IMR-90 (cell line): ENCODE results near the gene TMEM238. TPM values are rescaled to one million over a fixed set of nuclear protein-coding genes. Genes with fewer than 3 reads are reported as not detected.

ENCODE experiments used
- ATAC-seq: fragments of 200-7000 bp; cut with Tn5 transposase; 2 replicates; pipeline ENCODE4 v1.9.1; 2020; ENCODE audit warnings: low read depth, mild to moderate bottlenecking, moderate library complexity
- BruUV-seq: library from RNA; stranded (reverse); fragments of 400-500 nt; replicated peaks from 2 replicates; lab custom pipeline; 2021; lab: Mats Ljungman, UMichigan
- CTCF ChIA-PET: fragments of 300-600 bp; formaldehyde crosslinking; extraction: SDS; loops from one replicate; lab custom pipeline; 2021; ENCODE audit warnings: antibody characterized with exemption; lab: Yijun Ruan, JAX
- POLR2A ChIA-PET: fragments of 300-600 bp; sonication (Branson Sonifier 250); formaldehyde crosslinking; loops from one replicate; lab custom pipeline; 2022; ENCODE audit warnings: antibody characterized with exemption; ENCODE audit not compliant: unreplicated experiment; lab: Charles Lee
- DNase-seq: peaks from one replicate; pipeline ENCODE4 v3.0.0; 2013
- H2AFZ ChIP-seq: replicated peaks from 2 replicates; pipeline ENCODE3; 2013; ENCODE audit warnings: low read length, mild to moderate bottlenecking; ENCODE audit not compliant: poor library complexity
- H2AK5ac ChIP-seq: 2 replicates; pipeline ENCODE4 v1.6.1; 2013; ENCODE audit warnings: low read depth, low read length, inconsistent platforms
- H2AK9ac ChIP-seq: replicated peaks from 2 replicates; pipeline ENCODE3; 2013; ENCODE audit warnings: mild to moderate bottlenecking, low read depth, low read length, moderate library complexity; ENCODE audit not compliant: poor library complexity
- H2BK120ac ChIP-seq: 2 replicates; pipeline ENCODE4 v1.6.1; 2013; ENCODE audit warnings: low read depth, low read length, inconsistent platforms
- H2BK15ac ChIP-seq: 3 replicates; pipeline ENCODE4 v1.6.1; 2013; ENCODE audit warnings: low read depth, low read length, inconsistent platforms
- H2BK20ac ChIP-seq: 2 replicates; pipeline ENCODE4 v1.6.1; 2013; ENCODE audit warnings: low read depth, mild to moderate bottlenecking, inconsistent platforms, low read length, moderate library complexity
- H2BK5ac ChIP-seq: 2 replicates; pipeline ENCODE4 v1.6.1; 2013; ENCODE audit warnings: mild to moderate bottlenecking, low read depth, low read length, inconsistent platforms; ENCODE audit not compliant: poor library complexity, severe bottlenecking
- H3K14ac ChIP-seq: replicated peaks from 2 replicates; pipeline ENCODE4 v1.6.1; 2013; ENCODE audit warnings: low read depth, low read length, inconsistent platforms
- H3K18ac ChIP-seq: 2 replicates; pipeline ENCODE4 v1.6.1; 2013; ENCODE audit warnings: low read depth, low read length, control low read depth
- H3K23ac ChIP-seq: 2 replicates; pipeline ENCODE4 v1.6.1; 2013; ENCODE audit warnings: low read depth, low read length, inconsistent platforms
- H3K27ac ChIP-seq: 2 replicates; pipeline ENCODE4 v1.5.1; 2013; ENCODE audit warnings: mild to moderate bottlenecking, control low read depth, low read length; ENCODE audit not compliant: insufficient read depth
- H3K27me3 ChIP-seq: 2 replicates; pipeline ENCODE4 v1.6.1; 2013; ENCODE audit warnings: low read length; ENCODE audit not compliant: control insufficient read depth, insufficient read depth
- H3K36me3 ChIP-seq: 2 replicates; pipeline ENCODE4 v1.6.1; 2013; ENCODE audit warnings: low read length, mixed read lengths; ENCODE audit not compliant: control insufficient read depth, insufficient read depth
- H3K4ac ChIP-seq: 2 replicates; pipeline ENCODE4 v1.6.1; 2013; ENCODE audit warnings: low read depth, low read length, inconsistent platforms
- H3K4me1 ChIP-seq: 2 replicates; pipeline ENCODE4 v1.6.1; 2013; ENCODE audit warnings: low read length, mixed read lengths; ENCODE audit not compliant: control insufficient read depth, insufficient read depth
- H3K4me2 ChIP-seq: 2 replicates; pipeline ENCODE4 v1.6.1; 2013; ENCODE audit warnings: low read depth, mild to moderate bottlenecking, control low read depth, low read length, moderate library complexity
- H3K4me3 ChIP-seq: 2 replicates; pipeline ENCODE4 v1.5.1; 2013; ENCODE audit warnings: low read depth, mild to moderate bottlenecking, control low read depth, low read length, moderate library complexity; ENCODE audit not compliant: insufficient read depth
- H3K56ac ChIP-seq: 2 replicates; pipeline ENCODE4 v1.6.1; 2013; ENCODE audit warnings: low read length, inconsistent platforms; ENCODE audit not compliant: insufficient read depth; ENCODE audit errors: extremely low read depth
- H3K79me1 ChIP-seq, 2 experiments: 2 replicates each; pipeline ENCODE4 v1.6.1; 2013; ENCODE audit warnings: low read length in 2 of 2, inconsistent platforms in 1 of 2, low read depth in 1 of 2
- H3K9ac ChIP-seq: 2 replicates; pipeline ENCODE4 v1.6.1; 2013; ENCODE audit warnings: low read depth, low read length, control low read depth
- H3K9me1 ChIP-seq: 2 replicates; pipeline ENCODE4 v1.6.1; 2013; ENCODE audit warnings: low read length, inconsistent platforms; ENCODE audit not compliant: insufficient read depth
- H3K9me3 ChIP-seq: 2 replicates; pipeline ENCODE4 v1.6.1; 2013; ENCODE audit warnings: low read length; ENCODE audit not compliant: control insufficient read depth, insufficient read depth
- H4K20me1 ChIP-seq: 2 replicates; pipeline ENCODE4 v1.6.1; 2013; ENCODE audit warnings: low read length, inconsistent platforms; ENCODE audit not compliant: insufficient read depth
- H4K5ac ChIP-seq: 2 replicates; pipeline ENCODE4 v1.6.1; 2013; ENCODE audit warnings: mild to moderate bottlenecking, low read depth, low read length, control low read depth
- H4K8ac ChIP-seq, 2 experiments: 2 replicates each; pipeline ENCODE4 v1.6.1; 2013; ENCODE audit warnings: low read depth in 2 of 2, low read length in 2 of 2, control low read depth in 1 of 2, inconsistent platforms in 1 of 2
- H4K91ac ChIP-seq: 2 replicates; pipeline ENCODE4 v1.6.1; 2013; ENCODE audit warnings: low read depth, low read length, inconsistent platforms; ENCODE audit not compliant: insufficient read depth
- FOS ChIP-seq: fragments of 150-350 bp; IDR thresholded peaks from 2 replicates; pipeline ENCODE4 v1.6.1; 2016; ENCODE audit warnings: low read depth, low read length
- MAFK ChIP-seq: IDR thresholded peaks from 2 replicates; pipeline ENCODE4 v1.6.1; 2012; ENCODE audit warnings: low read depth, low read length, improper control_type of control experiment
- NFE2L2 ChIP-seq: fragments of 150-350 bp; IDR thresholded peaks from 2 replicates; pipeline ENCODE4 v1.6.1; 2016; ENCODE audit warnings: low read depth, mild to moderate bottlenecking, low read length
- POLR2A ChIP-seq: IDR thresholded peaks from 2 replicates; pipeline ENCODE4 v1.6.1; 2012; ENCODE audit warnings: mild to moderate bottlenecking, low read depth, low read length
- WGBS, 2 experiments: methylation state at CpG; one replicate each; pipeline versions ENCODE4 v1.1.5 to v1.1.7; 2013; ENCODE audit warnings: missing lambda C conversion rate in 2 of 2; ENCODE audit not compliant: insufficient read length in 1 of 2; ENCODE audit errors: extremely low coverage in 2 of 2; 5-methylcytosine and 5-hydroxymethylcytosine counted together
- dilution Hi-C: fragments of 300-500 bp; cut with HindIII; formaldehyde crosslinking; loops from one replicate; pipeline ENCODE4 v1.14.3; 2018; ENCODE audit warnings: low sequenced_read_pairs; ENCODE audit not compliant: unreplicated experiment
- in situ Hi-C: fragments of 300-500 bp; cut with MboI; formaldehyde crosslinking; loops from 3 replicates; pipeline ENCODE4 v1.14.3; 2019; ENCODE audit warnings: low sequenced_read_pairs, inconsistent platforms, mixed read lengths
- intact Hi-C: fragments of 100-400 bp; cut with micrococcal nuclease; formaldehyde crosslinking; loops from 2 replicates; pipeline ENCODE4 v1.10.0; 2022
- polyA plus RNA-seq, 3 experiments: library from polyadenylated mRNA; depleted of rRNA; stranded (reverse); fragments of >200 nt; gene quantifications; 2 replicates each; pipeline ENCODE4 v1.2.3, GENCODE V29; 2012; ENCODE audit warnings: low replicate concordance in 1 of 3
- total RNA-seq: library from RNA; depleted of rRNA; stranded (reverse); fragments of >200 nt; gene quantifications from 2 replicates; pipeline ENCODE4 v1.2.3, GENCODE V29; 2012

Gene TMEM238
- total and polyA plus RNA-seq, 2 of the 4 experiments (the other 2 are of a cell fraction), result not detected

GRCh38 chr19:55339889-55340783, 44.0 kb downstream of the TMEM238 start:
- WGBS, 2 experiments, result 0% methylated on average over 18 of the region's 44 CpGs; no CpG with 5 or more reads in 1 of the 2 experiments
- dilution Hi-C loops (no loop called here), in situ Hi-C loops (no loop called here), intact Hi-C loops (no loop called here)
- Histone ChIP-seq H3K9ac (peak overlapping the region; percentile 92), H3K27ac (peak overlapping the region; percentile 88), H3K23ac (0 out of 2 replicates have a peak overlapping the region, but pooled peaks have one; percentile 8), H3K4ac (peak overlapping the region; percentile 55), H2AFZ (peak overlapping the region; percentile 95), H4K5ac (peak overlapping the region; percentile 18), H2AK9ac (peak overlapping the region; percentile 97), H3K56ac (peak overlapping the region; percentile 35; the same call in 1 of the 2 replicates), H3K18ac (peak overlapping the region; percentile 16; the same call in 1 of the 2 replicates), H2AK5ac (peak overlapping the region; percentile 79), H2BK20ac (no peak overlapping the region), H4K8ac (peak overlapping the region in 1 of 2 experiments; percentile 57; a peak in 1 of 4 replicates), H2BK5ac (peak overlapping the region; percentile 66), H4K20me1 (peaks cover 6% of the 10 kb centered on the region), H3K27me3 (no peaks in the 10 kb centered on the region), H4K91ac (no peak overlapping the region; the same call in 1 of the 2 replicates), H3K79me1 (peaks cover 4 to 17% of the 10 kb centered on the region in 2 experiments; a peak in 3 of 4 replicates), H3K9me3 (no peaks in the 10 kb centered on the region), H3K4me3 (peak overlapping the region; percentile 87), H2BK15ac (no peak overlapping the region), H3K14ac (peak overlapping the region; percentile 44), H3K9me1 (peaks cover 10% of the 10 kb centered on the region; the same call in 1 of the 2 replicates), H3K36me3 (peaks cover 11% of the 10 kb centered on the region; the same call in 1 of the 2 replicates), H3K4me2 (peak overlapping the region; percentile 95), H2BK120ac (no peak overlapping the region; the same call in 1 of the 2 replicates), H3K4me1 (peaks cover 13% of the 10 kb centered on the region)
- ChIA-PET POLR2A (no interaction called here), CTCF (interaction anchor here (1.0 to 1.5 kb wide), 2 partner anchors 38 to 44 kb away, joined by 3 to 11 read pairs; partner anchors contain the start of gene TMEM238)
- DNase-seq (no peak), ATAC-seq (no peak)
- no TSS peak for BruUV-seq
- TF ChIP-seq FOS (no peak), NFE2L2 (no peak), MAFK (no peak), POLR2A (peak; percentile 68; the same call in 1 of the 2 replicates)
